ENCODE results near the gene LANCL1. TPM values are rescaled to one million over a fixed set of nuclear protein-coding genes. Genes with fewer than 3 reads are reported as not detected.

LANCL1 gene
- total RNA-seq, 2 donors from 2014 or later, result 68.4 to 88.1 TPM

DNA sequence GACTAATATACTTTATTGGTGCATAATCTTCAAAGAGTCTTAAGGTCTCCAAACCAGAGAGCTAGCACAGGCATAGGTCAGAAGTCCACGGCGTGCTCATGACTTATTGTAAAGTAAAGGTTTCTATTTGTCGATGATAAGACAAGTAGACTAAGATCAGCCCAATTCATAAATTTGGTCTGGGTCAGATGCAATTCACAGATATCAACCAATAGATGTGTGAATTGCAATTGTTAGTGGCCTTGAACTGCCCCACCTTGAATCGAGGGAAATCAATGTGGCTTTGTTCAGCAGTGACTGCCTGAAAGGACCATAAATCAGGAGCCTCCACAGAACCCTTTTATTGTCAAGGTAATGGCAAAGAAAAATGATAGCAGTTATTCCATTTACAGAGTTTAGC, 40.7 kb upstream of the LANCL1 start:
- Mint-ChIP-seq H3K27me3 (ENCODE audit: insufficient read depth) (no peaks in the 10 kb centered on the region), H3K4me3 (no peak overlapping the region), H3K36me3 (ENCODE audit: low read depth) (no peaks in the 10 kb centered on the region), H3K27ac (no peak overlapping the region), H3K4me1 (no peaks in the 10 kb centered on the region), H3K9me3 (peaks cover 5% of the 10 kb centered on the region)
- Histone ChIP-seq H3K4me3 (ENCODE audit: low read length) (no peak overlapping the region), H3K27me3 (ENCODE audit: control insufficient read depth, insufficient read depth, low read length, poor library complexity, severe bottlenecking) (no peaks in the 10 kb centered on the region), H3K27ac (ENCODE audit: low read depth, low read length) (no peak overlapping the region), H3K9me3 (ENCODE audit: control insufficient read depth, low read length) (no peaks in the 10 kb centered on the region), H3K36me3 (ENCODE audit: control insufficient read depth, insufficient read depth, low read length) (no peaks in the 10 kb centered on the region), H3K4me1 (ENCODE audit: control insufficient read depth, insufficient read depth, low read length) (no peaks in the 10 kb centered on the region), H3K9ac (ENCODE audit: extremely low read depth, low read length, poor library complexity, severe bottlenecking) (no peak overlapping the region)
- TF ChIP-seq, protein P1, sequence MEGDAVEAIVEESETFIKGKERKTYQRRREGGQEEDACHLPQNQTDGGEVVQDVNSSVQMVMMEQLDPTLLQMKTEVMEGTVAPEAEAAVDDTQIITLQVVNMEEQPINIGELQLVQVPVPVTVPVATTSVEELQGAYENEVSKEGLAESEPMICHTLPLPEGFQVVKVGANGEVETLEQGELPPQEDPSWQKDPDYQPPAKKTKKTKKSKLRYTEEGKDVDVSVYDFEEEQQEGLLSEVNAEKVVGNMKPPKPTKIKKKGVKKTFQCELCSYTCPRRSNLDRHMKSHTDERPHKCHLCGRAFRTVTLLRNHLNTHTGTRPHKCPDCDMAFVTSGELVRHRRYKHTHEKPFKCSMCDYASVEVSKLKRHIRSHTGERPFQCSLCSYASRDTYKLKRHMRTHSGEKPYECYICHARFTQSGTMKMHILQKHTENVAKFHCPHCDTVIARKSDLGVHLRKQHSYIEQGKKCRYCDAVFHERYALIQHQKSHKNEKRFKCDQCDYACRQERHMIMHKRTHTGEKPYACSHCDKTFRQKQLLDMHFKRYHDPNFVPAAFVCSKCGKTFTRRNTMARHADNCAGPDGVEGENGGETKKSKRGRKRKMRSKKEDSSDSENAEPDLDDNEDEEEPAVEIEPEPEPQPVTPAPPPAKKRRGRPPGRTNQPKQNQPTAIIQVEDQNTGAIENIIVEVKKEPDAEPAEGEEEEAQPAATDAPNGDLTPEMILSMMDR (conservative IDR thresholded peaks at IDR 0.05), result no peak
- no peak for DNase-seq
- 95 to 100% methylated on average over 3 to 4 of the region's 4 CpGs for WGBS, 2 experiments (ENCODE audit: insufficient coverage in 1 of 2, insufficient read length in 1 of 2)

DNA sequence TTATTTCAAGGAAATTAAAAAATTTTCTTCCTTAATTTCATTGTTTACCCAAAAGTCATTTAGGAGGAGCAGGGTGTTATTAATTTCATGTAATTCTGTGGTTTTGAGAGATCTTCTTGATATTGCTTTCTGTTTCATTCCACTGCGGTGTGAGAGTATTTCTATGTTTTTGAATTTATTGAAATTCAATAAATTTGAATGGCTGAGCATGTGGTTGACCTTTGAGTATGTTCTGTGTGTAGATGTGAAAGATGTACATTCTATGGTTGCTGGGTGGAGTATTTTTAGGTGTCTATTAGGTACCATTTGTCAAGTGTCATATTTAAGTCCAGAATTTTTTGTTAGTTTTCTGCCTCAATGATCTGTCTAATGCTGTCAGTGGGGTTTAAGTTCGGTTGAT, 39.4 kb upstream of the LANCL1 start:
- no peaks in the 10 kb centered on the region for H3K27me3 ChIP-seq (ENCODE audit: control insufficient read depth, insufficient read depth, low read length, poor library complexity, severe bottlenecking)
- no peaks in the 10 kb centered on the region for H3K9me3 ChIP-seq (ENCODE audit: control insufficient read depth, low read length)
- no peak for DNase-seq
- 45 to 46% methylated on average over 2 of the region's 2 CpGs for WGBS, 2 experiments (ENCODE audit: insufficient coverage in 1 of 2, insufficient read length in 1 of 2)
- no peaks in the 10 kb centered on the region for H3K27me3 Mint-ChIP-seq (ENCODE audit: insufficient read depth)
- H3K27ac ChIP-seq (ENCODE audit: low read depth, low read length), result no peak overlapping the region
- no peak overlapping the region for H3K4me3 Mint-ChIP-seq
- no peaks in the 10 kb centered on the region for H3K4me1 Mint-ChIP-seq
- H3K36me3 ChIP-seq (ENCODE audit: control insufficient read depth, insufficient read depth, low read length), result no peaks in the 10 kb centered on the region
- H3K27ac Mint-ChIP-seq, result no peak overlapping the region
- H3K9ac ChIP-seq (ENCODE audit: extremely low read depth, low read length, poor library complexity, severe bottlenecking), result no peak overlapping the region
- H3K4me3 ChIP-seq (ENCODE audit: low read length), result no peak overlapping the region
- H3K36me3 Mint-ChIP-seq (ENCODE audit: low read depth), result no peaks in the 10 kb centered on the region
- H3K9me3 Mint-ChIP-seq, result peaks cover 8% of the 10 kb centered on the region
- no peaks in the 10 kb centered on the region for H3K4me1 ChIP-seq (ENCODE audit: control insufficient read depth, insufficient read depth, low read length)
- TF ChIP-seq, protein P1 (conservative IDR thresholded peaks at IDR 0.05), result no peak

DNA sequence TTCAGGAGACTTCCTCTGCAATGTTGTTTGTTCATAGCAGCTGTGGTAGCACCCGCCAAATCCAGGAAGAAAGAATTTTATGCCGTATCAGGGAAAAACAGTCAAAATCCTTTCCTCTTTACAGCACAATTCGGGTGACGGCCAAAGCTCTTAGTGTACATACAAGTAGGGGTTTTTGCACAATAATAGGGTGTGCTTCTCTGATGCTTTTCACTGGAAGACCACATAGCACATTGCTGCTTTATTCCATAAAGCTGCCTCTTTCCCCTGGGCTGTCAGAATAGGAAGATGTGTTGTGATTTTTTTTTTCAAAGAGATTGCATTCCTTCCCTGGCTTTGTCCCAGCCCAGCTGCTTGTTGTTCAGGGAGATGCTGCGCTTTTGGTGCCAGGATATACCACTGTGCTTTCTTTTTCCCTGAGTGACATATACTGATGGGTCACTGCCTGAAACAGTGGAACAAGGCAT, 27.2 kb upstream of the LANCL1 start:
- H3K4me3 ChIP-seq (ENCODE audit: low read length), result no peak overlapping the region
- H3K36me3 ChIP-seq (ENCODE audit: control insufficient read depth, insufficient read depth, low read length), result no peaks in the 10 kb centered on the region
- H3K4me1 ChIP-seq (ENCODE audit: control insufficient read depth, insufficient read depth, low read length), result no peaks in the 10 kb centered on the region
- H3K9me3 Mint-ChIP-seq, result peaks cover 50% of the 10 kb centered on the region
- H3K9ac ChIP-seq (ENCODE audit: extremely low read depth, low read length, poor library complexity, severe bottlenecking), result no peak overlapping the region
- H3K27me3 ChIP-seq (ENCODE audit: control insufficient read depth, insufficient read depth, low read length, poor library complexity, severe bottlenecking), result no peaks in the 10 kb centered on the region
- peaks cover 16% of the 10 kb centered on the region for H3K36me3 Mint-ChIP-seq (ENCODE audit: low read depth)
- no peaks in the 10 kb centered on the region for H3K27me3 Mint-ChIP-seq (ENCODE audit: insufficient read depth)
- peaks cover 52% of the 10 kb centered on the region for H3K9me3 ChIP-seq (ENCODE audit: control insufficient read depth, low read length)
- H3K27ac Mint-ChIP-seq, result no peak overlapping the region
- peaks cover 1% of the 10 kb centered on the region for H3K4me1 Mint-ChIP-seq
- H3K4me3 Mint-ChIP-seq, result no peak overlapping the region
- no peak for DNase-seq
- 78 to 86% methylated on average over 4 to 5 of the region's 5 CpGs for WGBS, 2 experiments (ENCODE audit: insufficient coverage in 1 of 2, insufficient read length in 1 of 2)
- TF ChIP-seq, protein P1 (conservative IDR thresholded peaks at IDR 0.05), result no peak
- H3K27ac ChIP-seq (ENCODE audit: low read depth, low read length), result peak overlapping the region; percentile 9
